Esophagus squamous epithelium (tissue), 4 donors: ENCODE results near the gene CTAG1A. TPM values are rescaled to one million over a fixed set of nuclear protein-coding genes. Genes with fewer than 3 reads are reported as not detected.

Source experiments
- small RNA-seq, 4 donors: library from RNA; depleted of rRNA; stranded (forward); fragments of <200 nt; gene quantifications; one replicate each; pipeline ENCODE3, GENCODE V24; 2016
- total RNA-seq, 4 donors: library from RNA; depleted of rRNA; stranded (reverse); fragments of >200 nt; gene quantifications; one replicate each; pipeline ENCODE4 v1.1.0, GENCODE V29; 2016

CTAG1A gene
- total RNA-seq, 4 donors from 2014 or later, result not detected

Small RNAs within 50 kb of the gene (small RNA-seq; reads per million reads assigned to genes)
- gene AC244090.1 (0 reads per million in 4 donors), gene AC244107.2 (0 reads per million in 4 donors)

Other genes with a start within 250 kb of the CTAG1A start
- 1,000 to 10,000 TPM in 1 of 4 donors, 100 to 1,000 TPM in 3; 290 to 1,242 (median 582) TPM for gene FLNA, start 210.5 kb upstream of the CTAG1A start, total RNA-seq
- 10 to 100 TPM; 12.7 to 50.1 (median 40.2) TPM for gene EMD, start 205.8 kb upstream of the CTAG1A start, total RNA-seq
- gene RPL10, start 186.8 kb upstream of the CTAG1A start, total RNA-seq, result 1,000 to 10,000 TPM; 2,607 to 8,937 (median 4,770) TPM
- 10 to 100 TPM; 21.7 to 41.4 (median 32.1) TPM for gene DNASE1L1, start 175.9 kb upstream of the CTAG1A start, total RNA-seq
- 10 to 100 TPM; 16.3 to 37.4 (median 31.4) TPM for gene TAFAZZIN, start 173.6 kb upstream of the CTAG1A start, total RNA-seq
- 10 to 100 TPM; 28.5 to 83.8 (median 37.2) TPM for gene ATP6AP1, start 156.5 kb upstream of the CTAG1A start, total RNA-seq
- 10 to 100 TPM; 35.2 to 82.6 (median 35.6) TPM for gene GDI1, start 148.0 kb upstream of the CTAG1A start, total RNA-seq
- 10 to 100 TPM; 15.9 to 27.3 (median 19.6) TPM for gene FAM50A, start 141.0 kb upstream of the CTAG1A start, total RNA-seq
- 1 to 10 TPM; 4.4 to 5.9 (median 5.4) TPM for gene PLXNA3, start 126.9 kb upstream of the CTAG1A start, total RNA-seq
- gene LAGE3, start 105.9 kb upstream of the CTAG1A start, total RNA-seq, result 10 to 100 TPM; 18.2 to 44.3 (median 21.9) TPM
- 10 to 100 TPM; 32.9 to 41.1 (median 38.2) TPM for gene UBL4A, start 98.5 kb upstream of the CTAG1A start, total RNA-seq
- gene SLC10A3, start 94.5 kb upstream of the CTAG1A start, total RNA-seq, result 10 to 100 TPM; 26.1 to 38.5 (median 29.5) TPM
- gene FAM3A, start 68.9 kb upstream of the CTAG1A start, total RNA-seq, result 10 to 100 TPM; 30.5 to 50.8 (median 40.9) TPM
- gene G6PD, start 38.3 kb upstream of the CTAG1A start, total RNA-seq, result 100 to 1,000 TPM in 1 of 4 donors, 10 to 100 TPM in 3; 46.5 to 180 (median 79.9) TPM
- 10 to 100 TPM in 3 of 4 donors, 1 to 10 TPM in 1; 9.9 to 14.7 (median 12.6) TPM for gene IKBKG, start 37.5 kb upstream of the CTAG1A start, total RNA-seq
- not detected for gene CTAG1B, start 34.1 kb downstream of the CTAG1A start, total RNA-seq
- gene CTAG2, start 68.4 kb downstream of the CTAG1A start, total RNA-seq, result not detected
- gene GAB3, start 165.9 kb downstream of the CTAG1A start, total RNA-seq, result 1 to 10 TPM in 3 of 4 donors, under 1 TPM in 1; 0.61 to 4.4 (median 1.8) TPM
- 10 to 100 TPM; 41.5 to 86.2 (median 49.5) TPM for gene DKC1, start 177.7 kb downstream of the CTAG1A start, total RNA-seq
- gene MPP1, start 220.4 kb downstream of the CTAG1A start, total RNA-seq, result 10 to 100 TPM in 2 of 4 donors, 1 to 10 TPM in 2; 3.7 to 21.2 (median 13.2) TPM
- not detected for gene SMIM9, start 249.5 kb downstream of the CTAG1A start, total RNA-seq